SKM-1 (cell line): Measurements from ENCODE around the gene SKP1.
"Not testable (repeated sequence)": the region's sequence is repeated elsewhere in the genome, so short reads cannot be mapped to it uniquely, and the experiment has no call there.

Experiments
- DNase-seq: peaks from one replicate; lab custom pipeline; 2025; ENCODE audit not compliant: unreplicated experiment; lab: John Stamatoyannopoulos, UW

The SKP1 gene

DNA sequence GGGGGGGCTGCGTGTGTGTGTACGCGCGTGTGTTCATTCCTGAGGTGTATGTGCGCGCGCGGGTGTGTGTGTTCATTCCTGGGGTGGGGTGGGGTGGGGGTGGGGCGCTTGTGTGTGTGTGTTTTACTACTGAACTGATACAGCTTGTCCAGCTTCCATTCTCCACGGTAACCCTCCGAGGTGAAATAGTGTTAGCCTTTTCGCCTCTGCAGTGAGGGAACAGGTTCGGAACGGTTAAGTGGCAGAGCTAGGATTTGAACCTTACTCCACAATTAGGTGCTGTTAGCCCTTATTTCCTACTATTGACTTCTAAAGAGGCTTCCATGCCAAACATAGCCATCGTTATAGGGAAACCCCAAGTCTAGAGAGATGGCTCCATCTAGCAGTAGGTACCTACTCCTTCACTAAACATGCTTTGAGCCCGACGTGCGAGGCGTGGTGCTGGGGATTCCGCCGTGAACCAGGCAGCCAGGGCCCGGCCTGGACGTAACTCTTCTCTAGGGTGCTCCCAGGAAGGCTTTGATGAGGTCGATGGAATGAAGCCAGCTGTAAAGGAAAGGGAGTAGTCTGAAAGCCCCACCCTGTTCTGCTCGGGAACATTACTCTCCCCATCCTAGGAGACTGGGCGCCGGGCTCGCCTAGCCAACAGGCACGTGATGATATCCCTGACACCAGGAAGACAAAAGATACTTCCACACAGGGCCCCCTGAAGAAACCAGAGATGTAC, 782 bp upstream of the SKP1 start:
- no peak for DNase-seq

DNA sequence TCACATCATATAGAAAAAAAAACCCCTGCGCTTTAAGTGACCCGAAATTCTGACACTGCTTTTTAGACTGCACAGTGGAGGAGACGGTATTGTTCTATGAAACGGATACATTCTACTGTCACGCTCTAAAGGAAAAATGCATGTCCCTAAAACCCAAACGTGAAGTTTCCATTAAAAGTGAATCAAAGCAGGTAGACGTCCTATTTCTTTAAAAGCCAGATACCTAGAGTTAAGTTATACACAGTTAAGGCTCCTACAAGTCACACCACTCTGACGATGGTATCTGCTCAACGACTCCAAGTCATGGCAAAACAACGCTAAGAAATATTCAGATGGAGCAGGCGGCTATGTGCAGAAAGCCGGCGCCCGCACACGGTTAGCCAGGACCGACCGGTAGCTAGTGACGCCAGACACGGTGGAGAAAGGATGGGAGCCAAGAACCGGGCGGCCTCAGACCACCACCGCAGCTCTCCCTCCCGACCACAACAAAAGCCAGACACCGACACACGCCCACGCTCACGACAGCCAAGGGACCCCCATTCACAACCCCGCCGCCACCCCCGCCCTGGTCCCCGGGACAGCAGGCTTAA, 734 bp downstream of the SKP1 start:
- DNase-seq, result no peak

DNA sequence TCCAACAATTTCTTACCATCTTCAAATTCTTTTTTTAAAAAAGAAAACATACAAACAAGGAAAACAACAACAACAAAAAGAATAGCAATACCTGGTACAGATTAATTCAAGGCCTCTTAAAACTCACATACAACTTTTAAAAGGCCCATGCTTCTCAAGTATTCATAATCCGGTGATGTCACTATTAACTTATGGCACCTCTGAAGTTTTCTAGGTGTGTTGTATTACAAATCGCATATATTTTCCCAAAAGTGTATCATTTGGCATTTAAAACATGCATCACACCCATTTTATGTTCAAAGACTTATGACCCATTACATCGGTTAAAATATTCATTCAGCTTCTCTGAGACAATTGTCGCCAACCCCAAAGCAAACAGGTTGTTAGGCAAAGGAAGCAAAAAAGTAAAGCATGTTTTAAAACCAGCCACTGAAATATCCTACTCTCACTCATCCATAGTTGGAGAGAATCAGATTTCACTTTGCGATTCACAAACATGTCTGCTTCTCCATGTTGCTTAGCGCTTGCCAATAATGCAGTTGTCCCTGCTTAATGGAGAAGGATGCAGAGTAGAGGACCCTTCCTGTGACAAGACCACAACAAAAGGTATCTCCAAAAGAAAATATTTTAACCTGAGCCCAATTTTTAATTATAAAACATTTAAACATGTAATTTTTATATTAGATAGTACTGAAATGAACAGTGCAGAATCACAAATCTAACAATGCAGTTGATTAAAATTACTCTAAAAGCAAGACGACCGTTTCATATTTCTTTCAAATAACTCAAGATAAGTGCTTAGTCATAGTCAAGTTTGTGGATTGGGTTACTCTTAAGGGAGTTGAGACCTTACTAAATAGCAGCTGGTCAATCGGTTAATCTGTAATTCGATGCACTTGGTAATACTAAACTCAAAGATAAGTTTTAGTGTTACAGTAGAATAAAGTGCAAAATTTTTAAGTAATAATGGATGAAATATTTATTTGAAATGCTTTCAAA, 1.6 kb downstream of the SKP1 start:
- DNase-seq, result no peak

DNA sequence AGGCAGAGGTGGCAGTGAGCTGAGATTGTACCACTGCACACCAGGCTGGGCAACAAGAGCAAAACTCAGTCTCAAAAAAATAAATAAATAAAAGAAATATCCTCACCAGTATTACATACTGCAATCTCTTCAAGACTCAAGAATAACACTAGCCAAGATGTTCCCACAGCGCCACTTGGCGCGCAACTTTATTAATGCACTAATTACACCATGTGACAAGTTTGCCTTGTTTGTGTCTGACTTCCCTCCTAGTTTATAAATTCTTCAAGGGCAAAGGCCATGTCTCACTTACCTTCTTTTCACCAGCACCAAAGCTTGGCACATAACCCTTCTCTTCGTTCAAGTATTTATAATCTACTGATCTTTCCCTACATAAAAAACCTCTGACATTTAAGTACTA, 4.8 kb downstream of the SKP1 start:
- DNase-seq, result no peak

DNA sequence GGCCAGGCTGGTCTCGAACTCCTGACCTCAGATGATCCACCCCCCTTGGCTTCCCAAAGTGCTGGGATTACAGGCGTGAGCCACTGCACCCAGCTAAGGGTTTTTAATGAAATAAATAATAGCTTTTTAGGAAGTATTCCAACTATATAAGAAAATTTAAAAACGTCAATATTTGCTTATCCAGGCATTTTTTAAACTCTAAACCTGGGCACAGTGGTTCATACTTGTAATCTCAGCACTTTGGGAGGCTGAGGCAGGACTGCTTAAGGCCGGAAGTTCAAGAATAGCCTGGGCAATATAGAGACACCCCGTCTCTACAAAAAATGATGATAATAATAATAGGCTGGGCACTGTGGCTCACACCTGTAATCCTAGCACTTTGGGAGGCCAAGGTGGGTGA, 14.2 kb downstream of the SKP1 start:
- DNase-seq, result no peak

DNA sequence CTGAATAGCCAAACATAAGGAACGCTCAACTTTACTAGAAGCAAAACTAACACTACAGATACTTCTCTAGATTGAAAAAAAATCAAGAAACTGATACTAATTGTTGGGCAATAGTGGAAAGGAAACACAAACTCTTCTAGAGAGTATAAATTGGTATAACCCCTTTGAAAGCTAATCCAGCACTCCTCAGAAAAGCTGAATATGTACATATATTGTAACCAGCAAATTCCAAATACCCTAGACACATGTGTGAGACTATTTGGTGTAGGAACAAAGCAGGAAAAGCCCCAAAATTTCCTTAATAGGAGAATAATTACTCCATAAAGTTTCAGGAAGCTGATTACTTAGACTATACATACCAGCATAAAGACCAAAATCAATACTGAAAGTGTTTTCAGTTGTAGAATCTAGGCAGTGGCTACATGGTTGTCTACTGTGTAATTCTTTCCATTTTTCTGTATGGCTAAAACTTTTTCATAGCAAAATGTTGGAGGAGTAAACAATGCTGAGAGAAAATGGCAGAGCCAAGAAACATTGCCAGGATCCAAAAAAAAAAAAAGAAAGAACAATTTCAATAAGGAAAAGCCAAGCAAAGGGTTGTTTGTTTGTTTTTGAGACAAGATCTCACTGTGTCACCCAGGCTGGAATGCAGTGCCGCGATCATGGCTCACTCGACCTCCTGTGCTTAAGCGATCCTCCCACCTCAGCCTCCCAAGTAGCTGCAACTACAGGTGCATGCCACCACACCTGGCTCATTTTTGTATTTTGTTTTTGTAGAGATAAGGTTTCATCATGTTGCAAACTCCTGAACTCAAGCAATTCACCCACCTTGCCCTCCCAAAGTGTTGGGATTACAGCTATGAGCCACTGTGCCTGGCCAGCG, 15.0 kb downstream of the SKP1 start:
- no peak for DNase-seq

DNA sequence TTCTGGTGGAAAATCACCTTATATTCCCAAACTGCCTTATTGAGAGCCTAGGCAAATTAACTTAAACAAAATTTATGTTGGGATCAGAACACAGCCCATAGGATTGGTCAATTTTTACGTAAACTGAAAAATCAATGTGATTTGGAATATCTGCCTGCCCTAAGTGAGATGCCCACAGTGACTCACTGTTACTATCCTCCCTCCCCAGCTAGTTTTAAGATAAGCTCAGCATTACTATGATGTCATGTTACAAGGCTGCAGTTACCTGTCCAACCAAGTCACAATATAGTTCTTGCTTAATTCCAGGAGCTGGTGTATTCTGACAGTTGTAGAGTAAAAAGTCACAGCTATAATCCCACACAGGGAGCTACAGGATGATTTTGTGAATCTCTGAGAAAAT, 23.1 kb downstream of the SKP1 start:
- DNase-seq, result no peak

DNA sequence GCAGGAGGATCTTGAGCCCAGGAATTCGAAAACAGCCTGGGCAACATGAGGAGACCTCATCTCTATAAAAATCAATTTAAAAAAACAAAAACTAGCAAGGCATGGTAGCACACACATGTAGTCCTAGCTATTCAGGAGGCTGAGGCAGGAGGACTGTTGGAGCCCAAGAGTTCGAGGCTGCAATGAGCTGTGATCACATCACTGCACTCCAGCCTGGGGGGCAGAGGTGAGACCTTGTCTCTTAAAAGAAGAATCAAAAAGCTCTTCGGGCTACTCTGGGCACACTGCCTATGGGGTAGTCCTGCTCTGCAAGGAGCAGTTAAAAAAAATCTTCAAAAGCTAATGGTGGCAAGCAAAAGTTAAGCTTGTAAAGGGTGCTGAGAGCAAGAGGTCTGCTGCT, 23.5 kb downstream of the SKP1 start:
- DNase-seq, result no peak

DNA sequence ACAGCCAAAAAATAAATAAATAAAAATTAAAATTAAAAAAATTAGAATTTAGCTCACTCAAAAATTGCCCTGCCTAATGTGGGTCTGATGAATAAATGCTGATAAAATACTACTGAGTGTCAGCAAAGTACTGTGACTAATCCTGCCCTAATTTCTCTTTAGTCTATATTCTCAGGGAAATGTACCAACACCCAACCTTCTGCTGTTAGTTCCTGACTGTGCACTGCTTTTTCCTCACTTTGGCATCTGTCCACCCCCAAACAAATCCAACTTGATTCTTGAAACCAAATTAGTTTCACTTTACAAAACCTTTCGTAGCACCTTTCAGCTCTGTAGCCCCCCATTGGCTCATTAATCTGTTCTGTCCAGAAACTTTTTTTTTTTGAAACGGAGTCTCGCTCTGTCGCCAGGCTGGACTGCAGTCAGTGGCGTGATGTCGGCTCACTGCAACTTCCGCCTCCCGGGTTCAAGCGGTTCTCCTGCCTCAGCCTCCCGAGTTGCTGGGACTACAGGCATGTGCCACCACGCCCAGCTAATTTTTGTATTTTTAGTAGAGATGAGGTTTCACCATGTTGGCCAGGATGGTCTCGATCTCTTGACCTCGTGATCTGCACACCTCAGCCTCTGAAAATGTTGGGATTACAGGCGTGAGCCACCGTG, 24.4 kb downstream of the SKP1 start:
- DNase-seq, result not testable (repeated sequence)

DNA sequence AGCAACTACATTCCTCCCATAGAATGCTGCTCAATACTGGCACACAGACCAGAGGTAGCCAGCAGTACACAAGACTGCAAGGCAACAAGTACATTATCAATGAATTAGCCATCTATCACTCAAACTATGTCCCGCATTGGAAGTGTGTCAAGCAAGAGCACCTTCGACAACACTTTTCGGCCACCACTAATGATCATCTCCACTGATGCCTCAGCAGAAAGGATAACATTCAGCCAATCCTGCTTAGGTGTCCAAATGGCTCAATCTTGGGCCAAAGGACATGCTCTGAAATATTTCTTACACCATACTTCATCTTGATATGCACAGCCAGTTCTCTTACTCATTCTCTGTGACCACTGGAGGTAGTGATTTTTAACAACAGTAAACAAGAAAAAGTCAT, 25.0 kb downstream of the SKP1 start:
- DNase-seq, result no peak

DNA sequence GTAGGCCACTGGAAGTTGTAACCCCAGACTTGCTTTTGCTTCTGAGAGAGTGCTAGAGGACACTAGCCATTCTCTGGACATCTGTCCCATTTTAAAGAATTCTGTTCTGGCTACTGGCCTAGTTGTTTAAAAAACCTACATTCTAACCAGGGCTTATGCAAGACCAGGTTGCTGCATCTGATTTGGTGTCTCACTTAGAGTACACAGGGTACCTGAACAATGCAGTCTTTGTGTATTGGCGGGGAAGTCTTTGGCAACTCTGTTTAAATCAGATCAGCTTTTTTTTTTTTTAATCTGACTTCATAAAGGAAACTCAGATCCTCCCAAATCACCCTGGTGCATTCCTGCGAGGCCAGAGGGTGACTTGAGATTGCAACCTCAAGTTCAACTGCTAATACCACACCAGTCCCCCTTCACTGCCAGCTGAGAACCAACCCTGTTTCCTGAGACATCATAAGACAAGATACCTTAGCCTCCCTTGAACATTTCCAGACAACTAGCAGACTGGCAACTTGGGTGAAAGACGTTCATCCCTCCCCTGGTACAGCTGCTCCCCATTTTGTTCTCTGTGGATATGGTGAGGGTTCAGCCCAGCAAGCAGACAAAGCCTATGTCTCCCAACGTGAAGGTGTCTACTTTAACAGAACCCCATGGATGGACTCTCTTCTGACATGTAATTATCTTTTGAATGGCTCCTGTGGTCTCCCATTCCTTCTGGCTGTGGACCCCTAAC, 27.0 kb downstream of the SKP1 start:
- DNase-seq, result no peak

DNA sequence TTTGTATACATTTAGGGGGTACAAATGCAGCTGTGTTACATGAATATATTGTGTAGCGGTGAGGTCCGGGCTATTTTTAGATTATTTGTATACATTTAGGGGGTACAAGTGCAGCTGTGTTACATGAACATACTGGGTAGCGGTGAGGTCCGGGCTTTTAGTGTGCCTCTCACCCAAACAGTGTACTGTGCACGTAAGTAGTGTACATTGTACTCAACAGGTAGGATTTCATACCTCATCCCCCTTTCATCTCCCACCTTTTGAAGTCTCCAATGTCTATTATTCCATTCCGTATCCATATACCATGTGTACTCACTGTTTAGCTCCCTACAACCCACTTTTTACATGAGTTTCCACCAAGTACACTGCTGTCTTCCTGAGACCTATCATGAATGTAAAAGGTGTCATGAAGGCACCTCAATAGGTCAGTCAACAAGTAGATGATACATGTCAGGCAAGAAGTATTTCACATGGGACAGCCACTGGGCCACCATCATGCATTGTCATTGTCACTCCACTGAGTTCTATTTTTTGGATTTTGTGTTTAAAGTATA, 27.7 kb downstream of the SKP1 start:
- no peak for DNase-seq

DNA sequence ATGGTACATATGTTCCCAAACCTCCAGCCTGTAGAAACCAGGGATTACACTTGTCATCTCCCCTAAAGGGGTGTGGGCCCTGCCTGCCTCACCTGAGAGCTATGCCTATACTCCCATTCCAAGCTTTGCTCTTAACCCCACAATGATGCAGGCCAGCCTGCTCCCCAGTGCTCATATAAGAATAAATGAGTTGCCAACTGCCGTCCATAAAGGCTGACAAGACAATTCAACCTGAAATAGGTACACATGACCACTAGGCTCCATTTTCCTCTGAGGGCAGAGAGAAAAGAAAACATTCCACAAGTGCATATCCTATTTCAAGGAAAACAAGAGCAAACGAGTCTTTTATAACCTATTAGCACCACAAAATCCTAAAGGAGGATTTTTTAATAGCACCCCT, 28.4 kb downstream of the SKP1 start:
- no peak for DNase-seq

DNA sequence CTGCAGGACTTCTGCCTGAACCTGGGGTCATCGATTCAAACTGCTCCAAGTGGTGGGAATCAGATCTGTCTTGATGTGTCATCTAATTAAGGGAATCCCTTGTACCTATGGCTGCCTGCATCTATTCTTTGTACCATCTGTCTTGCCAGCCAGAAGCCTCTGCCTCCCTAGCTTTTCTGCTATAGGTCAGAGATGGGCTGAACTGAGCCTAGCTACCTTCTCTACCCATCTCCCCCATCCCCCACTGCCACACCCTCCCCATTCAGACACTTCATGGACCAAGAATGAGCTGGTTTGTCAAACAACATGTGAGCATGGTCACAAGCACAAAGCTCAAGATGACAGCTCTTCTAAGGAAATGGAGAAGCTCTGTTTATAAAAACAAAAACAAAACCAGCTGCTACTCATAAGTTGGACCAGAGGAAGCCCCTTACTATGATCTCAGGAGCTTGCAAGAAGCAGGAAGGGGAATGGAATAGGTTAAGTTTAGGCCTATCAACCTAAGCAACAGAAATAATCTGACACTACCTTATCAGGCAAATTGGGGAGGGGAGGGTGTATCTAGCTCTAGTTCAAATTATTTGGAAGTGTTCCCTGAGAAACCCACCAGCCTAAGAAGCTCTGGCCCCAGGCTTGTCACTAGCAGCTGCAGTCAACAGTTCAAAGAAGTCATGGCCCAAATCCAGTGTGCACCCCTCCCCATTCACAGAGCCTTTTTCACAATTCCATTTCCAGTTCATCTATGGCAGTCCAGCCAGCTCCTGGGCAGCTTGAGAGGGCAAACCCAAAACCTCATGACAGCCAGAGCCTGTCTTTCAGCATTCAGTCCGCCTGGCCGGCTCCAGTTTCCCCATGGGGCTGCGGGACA, 29.9 kb downstream of the SKP1 start:
- DNase-seq, result no peak

DNA sequence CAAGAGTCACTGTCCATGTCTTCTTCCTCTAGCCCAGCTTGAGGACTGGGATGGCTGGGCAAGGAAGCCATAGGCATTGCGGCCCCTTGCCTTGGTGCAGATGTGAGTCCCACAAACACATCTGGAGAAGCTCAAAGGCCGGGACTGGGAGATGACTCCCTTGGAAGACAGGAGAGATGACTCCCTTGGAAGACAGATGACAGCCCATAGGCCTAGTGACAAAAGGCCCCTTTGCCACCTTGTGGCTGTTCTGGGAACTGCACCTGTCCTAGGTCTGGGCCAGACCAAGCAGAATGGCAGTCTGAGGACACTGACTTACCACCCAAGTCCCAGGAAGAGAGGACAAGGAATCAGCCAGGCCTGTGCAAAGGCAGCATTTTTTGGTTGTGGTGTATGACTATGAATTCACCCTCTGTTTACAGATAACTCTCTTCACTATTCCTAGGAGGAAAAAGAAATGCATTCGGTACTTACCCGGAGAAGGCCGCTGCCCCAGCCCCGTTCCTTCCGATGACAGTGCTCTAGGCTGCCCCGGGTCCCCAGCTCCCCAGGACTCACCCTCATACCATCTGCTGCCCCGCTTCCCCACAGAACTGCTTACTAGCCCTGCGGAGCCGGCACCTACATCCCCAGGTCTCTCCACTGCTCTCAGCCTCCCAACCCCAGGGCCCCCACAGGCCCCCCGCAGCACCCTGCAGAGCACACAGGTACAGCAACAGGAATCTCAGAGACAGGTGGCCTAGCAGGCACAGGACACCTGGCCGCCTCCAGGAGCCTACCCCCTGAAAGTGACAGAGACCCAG, 30.8 kb downstream of the SKP1 start:
- peak; percentile 39 for DNase-seq

DNA sequence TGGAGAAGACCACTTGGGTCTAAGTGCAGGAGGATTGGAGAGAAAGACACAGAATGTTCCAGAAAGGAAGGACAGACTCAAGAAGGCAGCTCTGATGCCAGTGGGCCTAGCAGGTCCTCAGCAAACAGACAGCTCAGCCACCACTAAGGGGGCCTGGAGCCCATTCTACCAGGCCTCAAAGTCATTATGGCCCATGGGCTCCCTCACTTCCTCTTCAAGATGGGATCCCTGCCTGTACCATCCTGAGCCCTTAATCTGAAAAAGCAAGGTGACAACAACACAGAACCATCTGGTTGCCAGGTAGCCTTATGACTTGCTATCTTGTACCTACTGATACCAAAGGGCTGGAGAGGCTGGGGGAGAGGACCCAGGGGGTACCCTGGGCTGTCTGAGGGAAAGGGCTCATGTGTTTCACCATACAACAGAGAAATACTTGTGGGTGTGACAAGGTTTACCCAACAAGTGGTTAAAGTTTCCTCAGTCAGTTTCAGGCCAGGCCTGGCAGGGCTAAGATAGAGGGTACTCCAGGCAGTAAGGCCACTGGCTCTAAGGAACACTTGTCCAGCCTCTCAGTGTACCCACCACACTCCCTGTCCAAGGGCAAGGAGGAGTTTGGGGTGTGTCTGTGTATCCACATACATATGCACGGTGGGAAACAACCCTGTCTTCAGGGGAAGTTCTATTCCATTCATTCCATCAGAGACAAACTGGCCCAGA, 31.6 kb downstream of the SKP1 start:
- DNase-seq, result peak; percentile 3
